A549 (cell line): ENCODE data around the gene NRN1L. TPM values are rescaled to one million over a fixed set of nuclear protein-coding genes. Genes with fewer than 3 reads are reported as not detected.

Experiments used
- ATAC-seq, 2 experiments: fragments of 200-7000 bp in 1 of 2; fragments of >200 bp in 1 of 2; cut with Nextera tagmentation in 1 of 2; cut with Tn5 transposase in 1 of 2; 3 replicates each; pipeline versions ENCODE4 v1.8.0 to v1.9.1; 2018 to 2020; ENCODE audit warnings: mild to moderate bottlenecking in 1 of 2, moderate library complexity in 1 of 2
- CTCF ChIA-PET: fragments of 300-600 bp; sonication (Branson Sonifier 250); formaldehyde crosslinking; extraction: SDS; loops from one replicate; lab custom pipeline; 2021; ENCODE audit warnings: antibody characterized with exemption, inconsistent platforms; lab: Yijun Ruan, JAX
- POLR2A ChIA-PET: fragments of 350-600 bp; formaldehyde crosslinking; extraction: SDS; loops from one replicate; lab custom pipeline; 2021; ENCODE audit warnings: antibody characterized with exemption, inconsistent platforms; lab: Yijun Ruan, JAX
- DNase-seq, 2 experiments: peaks; one replicate each; pipeline versions ENCODE4 v3.0.0 to v3.0.0-alpha.2; 2011 to 2016; ENCODE audit warnings: low read depth in 1 of 2, low spot score in 1 of 2
- FAIRE-seq: peaks from 2 replicates; lab custom pipeline; 2011; peaks lifted over from hg19 to GRCh38; lab: Jason Lieb, UNC
- H3K27ac ChIP-seq, 2 experiments: fragments of >200 bp; sonication (Bioruptor Twin); formaldehyde crosslinking; 3 replicates each; pipeline ENCODE4 v1.5.1; 2016 to 2017
- H3K4me1 ChIP-seq: fragments of >200 bp; sonication (Bioruptor Twin); formaldehyde crosslinking; 3 replicates; pipeline ENCODE4 v1.6.1; 2016
- H3K4me2 ChIP-seq: fragments of >200 bp; sonication (Bioruptor Twin); formaldehyde crosslinking; 3 replicates; pipeline ENCODE4 v1.6.1; 2016
- H3K4me3 ChIP-seq: fragments of >200 bp; sonication (Bioruptor Twin); formaldehyde crosslinking; 3 replicates; pipeline ENCODE4 v1.5.1; 2016
- H3K9me3 ChIP-seq: fragments of >200 bp; sonication (Bioruptor Twin); formaldehyde crosslinking; 3 replicates; pipeline ENCODE4 v1.6.1; 2016
- CBX8 ChIP-seq: fragments of 200-600 bp; sonication (generic); IDR thresholded peaks from 2 replicates; pipeline ENCODE4 v1.6.1; 2016
- CHD2 ChIP-seq: fragments of 150-350 bp; IDR thresholded peaks from 2 replicates; pipeline ENCODE4 v1.6.1; 2014; ENCODE audit warnings: low read length; ENCODE audit not compliant: partially characterized antibody
- CHD4 ChIP-seq: fragments of 200-600 bp; sonication (generic); IDR thresholded peaks from 2 replicates; pipeline ENCODE4 v1.6.1; 2016; ENCODE audit warnings: antibody characterized with exemption, mild to moderate bottlenecking, borderline replicate concordance
- E2F6 ChIP-seq: IDR thresholded peaks from 2 replicates; pipeline ENCODE4 v1.6.1; 2012; ENCODE audit warnings: low read depth, borderline replicate concordance
- ELK1 ChIP-seq: fragments of 150-350 bp; IDR thresholded peaks from 2 replicates; pipeline ENCODE4 v1.6.1; 2014; ENCODE audit warnings: low read depth, mild to moderate bottlenecking, low read length
- EP300 ChIP-seq, 2 experiments: fragments of >200 bp; sonication (Bioruptor Twin); formaldehyde crosslinking; IDR thresholded peaks; 2 replicates in 1 of 2; 3 replicates in 1 of 2; pipeline ENCODE4 v1.6.1; 2016 to 2017
- GATA3 ChIP-seq: IDR thresholded peaks from 2 replicates; pipeline ENCODE4 v1.6.1; 2012; ENCODE audit warnings: borderline replicate concordance
- HDAC2 ChIP-seq: fragments of 200-600 bp; sonication (generic); IDR thresholded peaks from 2 replicates; pipeline ENCODE4 v1.6.1; 2016
- HEYL ChIP-seq: fragments of 250-450 bp; sonication (Bioruptor Pico); IDR thresholded peaks from 2 replicates; pipeline ENCODE4 v1.8.0; 2021; ENCODE audit warnings: mild to moderate bottlenecking, moderate library complexity
- HMGXB4 ChIP-seq: fragments of 250-450 bp; sonication (Bioruptor Pico); IDR thresholded peaks from 2 replicates; pipeline ENCODE4 v1.5.0; 2021; ENCODE audit warnings: mild to moderate bottlenecking, moderate library complexity, borderline replicate concordance
- JUN ChIP-seq, 2 experiments: fragments of >200 bp; sonication (Bioruptor Twin); formaldehyde crosslinking; IDR thresholded peaks; 2 replicates in 1 of 2; 3 replicates in 1 of 2; pipeline ENCODE4 v1.6.1; 2016 to 2017
- JUNB ChIP-seq: fragments of >200 bp; sonication (Bioruptor Twin); formaldehyde crosslinking; IDR thresholded peaks from 2 replicates; pipeline ENCODE4 v1.6.1; 2016
- KDM1A ChIP-seq: fragments of 200-600 bp; sonication (generic); IDR thresholded peaks from 2 replicates; pipeline ENCODE4 v1.6.1; 2016; ENCODE audit warnings: low read depth, mild to moderate bottlenecking
- MAFK ChIP-seq: fragments of 450-650 bp; IDR thresholded peaks from 2 replicates; pipeline ENCODE4 v1.6.1; 2014; ENCODE audit not compliant: partially characterized antibody
- MYC ChIP-seq: IDR thresholded peaks from 2 replicates; pipeline ENCODE4 v1.6.1; 2012; ENCODE audit warnings: mild to moderate bottlenecking, inconsistent platforms, low read length, improper control_type of control experiment, borderline replicate concordance
- RAD21 ChIP-seq, 2 experiments: fragments of >200 bp in 1 of 2; sonication (Bioruptor Twin) in 1 of 2; formaldehyde crosslinking in 1 of 2; IDR thresholded peaks in 1 of 2; conservative IDR thresholded peaks in 1 of 2; 2 replicates in 1 of 2; 3 replicates in 1 of 2; pipeline ENCODE4 v1.6.1; 2012 to 2018; ENCODE audit warnings: inconsistent platforms in 1 of 2
- REST ChIP-seq: fragments of 200-600 bp; sonication (generic); IDR thresholded peaks from 2 replicates; pipeline ENCODE4 v1.6.1; 2016; ENCODE audit warnings: antibody characterized with exemption, mild to moderate bottlenecking, moderate library complexity
- RNF2 ChIP-seq: fragments of 200-600 bp; sonication (generic); IDR thresholded peaks from 2 replicates; pipeline ENCODE4 v1.6.1; 2016; ENCODE audit warnings: low read depth, mild to moderate bottlenecking, antibody characterized with exemption, moderate library complexity, borderline replicate concordance
- SMC3 ChIP-seq: fragments of >200 bp; sonication (Bioruptor Twin); formaldehyde crosslinking; IDR thresholded peaks from 3 replicates; pipeline ENCODE4 v1.6.1; 2018; ENCODE audit warnings: inconsistent platforms
- ZC3H11A ChIP-seq: fragments of 450-650 bp; IDR thresholded peaks from 2 replicates; pipeline ENCODE4 v1.6.1; 2014; ENCODE audit warnings: antibody characterized with exemption, mild to moderate bottlenecking
- ZSCAN20 ChIP-seq: fragments of 250-450 bp; sonication (Bioruptor Pico); IDR thresholded peaks from 2 replicates; pipeline ENCODE4 v1.8.0; 2022; ENCODE audit warnings: mild to moderate bottlenecking, moderate library complexity
- WGBS: methylation state at CpG from one replicate; pipeline ENCODE4 v1.1.6; 2017; ENCODE audit errors: missing lambda C conversion rate; 5-methylcytosine and 5-hydroxymethylcytosine counted together
- polyA plus RNA-seq, 4 experiments: library from polyadenylated mRNA; depleted of rRNA in 3 of 4; stranded (reverse); fragments of >200 nt; fragmentation: RNase III in 1 of 4; extraction: RNeasy Plus Mini Kit Qiagen cat#74134 plus additional on column Dnase treatment in 1 of 4; gene quantifications; 2 replicates in 3 of 4; 3 replicates in 1 of 4; pipeline ENCODE4 v1.2.3, GENCODE V29; 2011 to 2017

The NRN1L gene
- polyA plus RNA-seq, 2 of the 4 experiments (the other 2 are of a cell fraction), result 0.22 TPM; not detected in 1

- peaks cover 10% of the 10 kb centered on the region; the same call in 2 of the 3 replicates for H3K4me1 ChIP-seq
These were observed 47.2 kb downstream of the NRN1L start, which contains the start of gene CTRL for GRCh38 chr16:67931712-67932461. Gene CTRL, minus strand, starts transcription at chr16:67931862. Its CDS starts 10 bp downstream, at chr16:67931852.

GRCh38 chr16:67932462-67932840 is 47.8 kb downstream of the NRN1L start:
- H3K4me1 ChIP-seq, result peaks cover 16% of the 10 kb centered on the region; the same call in 2 of the 3 replicates
- 81% methylated on average over 4 of the region's 4 CpGs for WGBS
- DNase-seq, result no peak
- no peak overlapping the region for H3K4me2 ChIP-seq
- ChIA-PET POLR2A (no interaction called here), CTCF (interaction anchor here (0.6 to 22.2 kb wide), 10 partner anchors 10 to 439 kb away, joined by 3 to 370 read pairs (median 6); partner anchors contain the start of genes EDC4 and NRN1L)
- ATAC-seq, result no peak
- H3K4me3 ChIP-seq, result no peak overlapping the region
- H3K27ac ChIP-seq, result no peak overlapping the region
- H3K9me3 ChIP-seq, result no peaks in the 10 kb centered on the region
- FAIRE-seq, result no peak
- TF ChIP-seq ELK1, result no peak
- TF ChIP-seq ZC3H11A, result no peak
- TF ChIP-seq CBX8, result no peak
- TF ChIP-seq EP300 (IDR thresholded peaks at IDR 0.05), result no peak
- no peak for TF ChIP-seq MAFK
- TF ChIP-seq HEYL, result no peak
- no peak for TF ChIP-seq JUNB

More at GRCh38 chr16:67931712-67932461, 47.2 kb downstream of the NRN1L start, which contains the start of gene CTRL:
- TF ChIP-seq HMGXB4 (CRISPR knock-in tag) (no peak), KDM1A (no peak), E2F6 (no peak), CHD4 (no peak), JUN (IDR thresholded peaks at IDR 0.05) (no peak), SMC3 (no peak), RNF2 (no peak), GATA3 (no peak), HDAC2 (no peak), RAD21 (conservative IDR thresholded peaks at IDR 0.05 in 1 of 2, IDR thresholded peaks at IDR 0.05 in 1 of 2) (no peak), REST (no peak), MYC (no peak), ZSCAN20 (CRISPR knock-in tag) (no peak), CHD2 (no peak)
- ATAC-seq, result no peak
- no peak for DNase-seq
- ChIA-PET POLR2A (no interaction called here), CTCF (interaction anchor here (0.5 to 22.2 kb wide), 13 partner anchors 10 to 450 kb away, joined by 3 to 370 read pairs (median 5); partner anchors contain the start of genes EDC4 and NRN1L)
- WGBS, result 91% methylated on average over 14 of the region's 15 CpGs
- Histone ChIP-seq H3K4me2 (no peak within 1 kb of the TSS), H3K27ac (no peak within 1 kb of the TSS), H3K4me3 (no peak within 1 kb of the TSS), H3K9me3 (no peaks in the 10 kb centered on the region)
- FAIRE-seq, result no peak
